ENCODE data around the gene PNPO. TPM values are rescaled to one million over a fixed set of nuclear protein-coding genes. Genes with fewer than 3 reads are reported as not detected.
A peak's percentile ranks its signal among the peaks of the same experiment; 100 is the strongest.
"Not testable (repeated sequence)": the region's sequence is repeated elsewhere in the genome, so short reads cannot be mapped to it uniquely, and the experiment has no call there.

The PNPO gene
- total RNA-seq, 1 experiment from 2014 or later: 59.4 TPM

GRCh38 chr17:47975189-47975822, 33.9 kb downstream of the PNPO start:
- no peak for DNase-seq (ENCODE audit: low spot score)

- no peak for DNase-seq (ENCODE audit: low spot score)
These were observed 34.4 kb downstream of the PNPO start for GRCh38 chr17:47975823-47976205.

GRCh38 chr17:47978324-47978723, 37.0 kb downstream of the PNPO start:
- peak; percentile 60 for DNase-seq (ENCODE audit: low spot score)

DNA sequence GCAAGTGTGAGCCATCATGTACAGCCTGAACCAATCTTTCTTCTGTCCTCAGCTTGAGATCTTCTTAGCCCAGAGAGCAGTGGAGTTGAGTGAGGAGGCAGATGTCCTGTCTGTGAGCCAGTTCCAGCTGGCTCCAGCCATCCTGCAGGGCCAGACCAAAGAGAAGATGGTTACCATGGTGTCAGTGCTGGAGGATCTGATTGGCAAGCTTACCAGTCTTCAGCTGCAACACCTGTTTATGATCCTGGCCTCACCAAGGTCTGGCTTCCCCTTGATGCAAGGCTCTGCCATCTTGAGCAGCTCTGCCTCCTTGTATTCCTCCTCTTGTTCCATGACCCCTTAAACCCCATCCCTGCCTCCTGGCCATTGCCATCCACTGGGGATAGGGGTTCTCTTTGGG, 39.2 kb downstream of the PNPO start:
- DNase-seq (ENCODE audit: low spot score): no peak

DNA sequence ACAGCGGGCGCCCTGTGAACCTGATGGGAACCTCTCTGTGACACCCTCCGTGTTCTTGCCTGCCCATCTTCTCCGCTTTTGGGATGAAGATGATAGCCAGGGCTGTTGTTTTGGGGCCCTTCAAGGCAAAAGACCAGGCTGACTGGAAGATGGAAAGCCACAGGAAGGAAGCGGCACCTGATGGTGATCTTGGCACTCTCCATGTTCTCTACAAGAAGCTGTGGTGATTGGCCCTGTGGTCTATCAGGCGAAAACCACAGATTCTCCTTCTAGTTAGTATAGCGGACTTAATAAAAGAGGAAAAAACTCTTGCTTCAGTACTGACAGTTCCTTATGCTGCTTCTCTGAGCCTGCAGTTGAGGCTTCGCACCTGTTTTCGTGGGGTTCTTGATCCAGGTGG, 40.1 kb downstream of the PNPO start:
- no peak for DNase-seq (ENCODE audit: low spot score)

- DNase-seq (ENCODE audit: low spot score): no peak
These were observed 40.8 kb downstream of the PNPO start for GRCh38 chr17:47982091-47982617.

DNA sequence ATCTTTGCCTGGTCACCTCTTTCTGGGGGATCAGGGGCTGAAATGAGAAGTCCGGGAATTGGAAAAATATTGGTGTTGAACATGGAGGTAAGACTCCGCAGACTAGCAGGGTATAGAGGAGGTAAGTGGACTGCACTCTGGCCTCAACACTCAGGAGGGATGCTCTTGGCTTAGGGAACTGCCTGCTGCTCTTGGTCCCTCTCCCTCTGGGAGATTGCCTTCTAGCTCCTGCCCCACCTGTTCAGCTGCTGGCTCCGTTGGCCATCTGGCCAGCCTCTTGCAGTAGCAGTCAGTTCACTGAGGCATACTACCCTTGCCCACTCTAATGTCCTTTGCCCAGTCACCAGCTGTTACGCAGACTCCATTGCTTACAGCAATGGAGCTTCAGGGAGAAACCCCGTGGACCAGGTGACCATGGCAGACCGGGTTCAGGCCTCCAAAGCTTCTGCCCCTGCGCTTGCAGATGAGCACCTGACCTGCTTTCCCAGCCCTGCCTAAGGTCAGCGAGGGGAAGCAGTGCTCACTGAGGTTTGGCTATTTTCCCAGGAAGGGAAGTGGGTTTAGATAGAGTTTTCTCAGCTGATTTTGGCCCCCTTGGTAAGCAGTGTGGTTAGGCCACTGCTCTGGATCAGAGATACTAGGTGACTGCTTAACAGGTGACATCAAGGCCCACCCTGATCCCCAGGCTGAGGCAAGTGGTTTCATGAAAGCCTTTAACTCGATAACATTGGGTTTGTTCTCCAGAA, 41.4 kb downstream of the PNPO start:
- DNase-seq (ENCODE audit: low spot score): peak; percentile 34

- no peak for DNase-seq (ENCODE audit: low spot score)
These were observed 42.3 kb downstream of the PNPO start for GRCh38 chr17:47983492-47984223.

DNA sequence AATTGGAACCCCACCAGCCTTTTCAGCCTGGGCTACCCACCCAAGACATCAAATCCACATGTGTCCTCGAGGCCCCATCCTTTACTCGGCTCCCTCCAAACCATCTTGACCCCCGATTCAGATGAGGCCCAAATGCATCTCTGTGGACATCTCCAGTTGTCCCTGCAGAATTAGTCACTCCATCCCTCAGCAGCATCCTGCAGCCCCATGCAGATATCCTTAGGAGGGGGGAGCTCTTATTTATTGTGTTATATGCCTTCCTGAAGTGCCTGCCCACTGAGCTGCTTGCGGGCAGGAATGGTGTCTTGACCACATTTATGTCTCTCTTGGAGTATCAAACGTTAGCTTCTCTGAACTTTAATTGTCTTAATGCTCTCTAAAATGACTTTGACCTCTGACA, 45.1 kb downstream of the PNPO start:
- DNase-seq (ENCODE audit: low spot score): no peak

DNA sequence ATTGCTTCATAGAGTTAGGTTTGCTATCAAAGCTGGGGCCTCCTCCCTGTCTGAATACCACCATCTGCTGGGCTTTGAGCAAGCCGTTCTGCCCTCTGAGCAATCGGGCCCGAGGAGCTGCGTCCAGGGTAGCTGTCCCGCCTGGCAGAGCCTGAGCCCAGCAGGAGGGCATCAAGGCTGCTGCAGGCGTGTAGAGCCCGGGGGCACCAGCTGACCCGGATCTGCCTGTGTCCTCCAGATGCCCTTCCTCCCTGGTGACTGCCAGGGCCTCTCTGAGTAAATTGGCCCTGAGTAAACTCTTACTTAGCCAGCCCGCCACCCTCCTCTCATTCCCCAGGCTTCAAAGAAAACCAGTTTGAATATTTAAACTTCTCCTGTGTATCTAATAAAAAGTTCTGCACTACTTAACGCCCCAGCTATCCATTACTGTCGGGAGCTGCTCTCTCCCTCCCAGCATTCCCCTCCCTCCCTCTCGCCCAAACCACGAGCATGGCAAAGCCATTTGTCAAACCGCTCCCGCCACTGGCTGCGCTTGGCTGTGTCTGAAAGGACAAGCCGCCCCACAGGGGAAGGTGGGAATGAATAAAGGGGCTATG, 46.0 kb downstream of the PNPO start:
- peak; percentile 30 for DNase-seq (ENCODE audit: low spot score)

DNA sequence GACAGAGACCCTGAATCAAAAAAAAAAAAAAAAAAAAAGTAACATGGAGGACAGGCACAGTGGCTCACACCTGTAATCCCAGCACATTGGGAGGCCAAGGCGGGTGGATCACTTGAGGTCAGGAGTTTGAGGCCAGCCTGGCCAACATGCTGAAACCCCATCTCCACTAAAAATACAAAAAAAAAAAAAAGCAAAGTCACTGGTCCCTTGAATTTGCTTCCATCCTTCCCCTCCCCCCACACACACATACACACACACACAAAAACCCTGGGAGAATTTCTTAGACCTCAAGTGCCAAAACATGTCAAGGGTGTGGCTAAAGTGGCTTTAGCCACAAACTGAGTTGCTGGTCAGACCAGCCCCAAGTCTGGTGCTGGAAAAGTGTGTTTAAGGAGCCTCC, 47.1 kb downstream of the PNPO start:
- DNase-seq (ENCODE audit: low spot score): not testable (repeated sequence)

GRCh38 chr17:47989159-47989558, 47.8 kb downstream of the PNPO start:
- no peak for DNase-seq (ENCODE audit: low spot score)

GRCh38 chr17:47989700-47990099, 48.3 kb downstream of the PNPO start:
- DNase-seq (ENCODE audit: low spot score): no peak

GRCh38 chr17:47990962-47991731, 49.8 kb downstream of the PNPO start:
- no peak for DNase-seq (ENCODE audit: low spot score)

- no peak for DNase-seq (ENCODE audit: low spot score)
These were observed 50.8 kb downstream of the PNPO start for GRCh38 chr17:47992216-47992615.

DNA sequence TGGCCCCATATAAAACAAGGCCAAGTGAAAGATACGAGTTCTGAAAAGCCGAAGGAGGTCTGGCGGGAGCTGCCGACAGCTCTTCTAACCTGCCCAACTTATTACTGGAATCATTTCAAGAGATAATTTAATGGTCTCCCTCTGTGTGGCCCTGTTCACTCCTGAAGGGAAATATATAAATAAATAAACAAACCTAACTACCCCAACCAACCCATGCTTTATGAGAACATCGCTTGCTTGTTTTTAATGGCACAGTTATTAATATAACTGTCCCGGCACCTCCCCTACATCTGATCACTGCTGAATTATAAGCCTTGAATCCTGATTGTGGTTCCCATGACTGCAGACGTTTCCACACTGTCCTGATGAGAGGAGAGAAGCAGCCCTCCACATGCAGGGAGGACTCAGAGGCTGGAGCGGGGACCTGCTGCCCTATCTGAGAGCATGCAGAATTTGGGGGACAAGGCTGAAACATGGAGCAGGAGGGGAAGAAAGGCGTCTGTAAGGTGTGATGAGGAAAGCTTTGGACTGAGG, 51.7 kb downstream of the PNPO start:
- DNase-seq (ENCODE audit: low spot score): no peak

DNA sequence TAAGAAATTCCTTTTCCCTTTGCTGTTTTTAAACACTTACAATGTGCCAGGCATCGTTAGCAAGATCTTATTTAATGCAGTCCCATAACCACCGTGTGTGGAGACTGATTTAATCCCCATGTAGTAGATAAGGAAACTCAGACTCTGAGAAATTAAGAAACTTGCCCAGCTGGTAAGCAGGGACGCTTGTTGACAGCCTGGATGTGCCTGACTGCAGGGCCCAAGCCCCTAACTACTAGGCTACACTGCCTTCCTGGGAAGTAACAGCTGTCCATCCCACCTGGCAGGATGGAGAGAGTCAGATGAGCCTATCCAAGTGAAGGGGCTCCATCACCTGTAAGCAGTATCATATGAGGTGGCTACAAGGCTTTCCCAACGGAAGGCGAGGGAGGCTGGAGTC, 52.6 kb downstream of the PNPO start:
- DNase-seq (ENCODE audit: low spot score): no peak

DNA sequence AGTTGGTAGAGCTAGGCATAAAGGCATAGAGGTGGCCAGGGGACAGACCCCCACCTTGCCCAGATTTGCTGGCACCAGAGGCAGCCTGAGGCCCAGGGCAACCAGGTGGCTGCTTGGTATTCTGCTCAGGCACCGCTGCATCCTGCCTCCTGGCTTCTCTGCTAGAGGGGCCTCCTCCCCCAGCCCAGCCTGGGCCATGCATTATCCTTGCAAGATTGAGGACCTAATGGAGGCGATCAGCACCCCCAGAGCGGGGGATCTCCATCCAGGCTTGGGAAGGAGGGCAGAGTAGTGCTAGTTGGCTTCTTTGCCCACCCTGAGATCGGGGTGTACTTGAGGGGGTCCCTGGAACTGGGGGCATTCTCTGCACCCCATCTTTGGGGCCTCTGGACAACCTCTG, 53.4 kb downstream of the PNPO start:
- DNase-seq (ENCODE audit: low spot score): no peak

GRCh38 chr17:47995241-47995935, 54.0 kb downstream of the PNPO start:
- DNase-seq (ENCODE audit: low spot score): no peak

GRCh38 chr17:47996201-47996600, 54.8 kb downstream of the PNPO start:
- DNase-seq (ENCODE audit: low spot score): no peak

DNA sequence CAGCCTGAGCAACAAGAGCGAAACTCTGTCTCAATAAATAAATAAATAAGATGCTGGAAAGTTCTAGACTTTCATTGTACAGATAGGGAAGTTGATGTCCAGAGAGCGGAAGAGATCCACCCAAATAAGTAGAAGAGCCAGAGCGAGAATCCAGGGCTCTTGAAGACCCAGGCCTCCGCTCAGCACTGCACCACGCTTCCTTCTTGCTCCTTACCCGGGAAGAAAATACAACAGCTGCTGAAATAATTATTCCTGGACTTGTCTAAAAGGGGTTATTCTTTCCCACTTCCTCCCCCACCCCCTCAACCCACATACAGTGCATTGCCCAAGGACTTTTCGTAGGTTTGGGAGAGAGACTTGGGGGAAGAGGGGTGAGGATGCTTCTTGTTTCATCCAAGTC, 56.2 kb downstream of the PNPO start:
- no peak for DNase-seq (ENCODE audit: low spot score)
